HG02943 (cell line): Measurements from ENCODE around the gene PIEZO1.

Experiments
- ATAC-seq: cut with Tn5 transposase; IDR thresholded peaks from one replicate; pipeline ENCODE4 v1.9.1; 2021; ENCODE audit warnings: mild to moderate bottlenecking, low read depth, moderate library complexity; ENCODE audit not compliant: unreplicated experiment

The PIEZO1 gene

DNA sequence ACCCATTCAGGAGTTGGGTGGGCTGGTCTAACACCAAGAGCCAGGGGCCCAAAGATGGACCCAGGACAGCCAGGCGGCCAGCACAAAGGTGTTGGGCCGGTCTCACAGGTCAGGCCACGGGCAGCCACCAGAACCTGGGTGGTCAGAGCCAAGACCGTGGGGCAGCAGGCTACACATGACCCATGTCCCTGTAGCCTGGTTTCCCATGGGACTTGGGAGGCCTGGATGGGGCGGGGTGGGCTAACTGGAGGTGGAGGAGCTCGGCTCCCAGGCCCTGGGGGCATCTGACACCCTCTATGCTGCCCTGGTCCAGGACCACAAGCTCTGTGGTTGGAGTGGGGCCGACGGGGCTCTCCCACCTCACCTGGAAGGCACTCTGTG, 61.5 kb downstream of the PIEZO1 start:
- no peak for ATAC-seq

DNA sequence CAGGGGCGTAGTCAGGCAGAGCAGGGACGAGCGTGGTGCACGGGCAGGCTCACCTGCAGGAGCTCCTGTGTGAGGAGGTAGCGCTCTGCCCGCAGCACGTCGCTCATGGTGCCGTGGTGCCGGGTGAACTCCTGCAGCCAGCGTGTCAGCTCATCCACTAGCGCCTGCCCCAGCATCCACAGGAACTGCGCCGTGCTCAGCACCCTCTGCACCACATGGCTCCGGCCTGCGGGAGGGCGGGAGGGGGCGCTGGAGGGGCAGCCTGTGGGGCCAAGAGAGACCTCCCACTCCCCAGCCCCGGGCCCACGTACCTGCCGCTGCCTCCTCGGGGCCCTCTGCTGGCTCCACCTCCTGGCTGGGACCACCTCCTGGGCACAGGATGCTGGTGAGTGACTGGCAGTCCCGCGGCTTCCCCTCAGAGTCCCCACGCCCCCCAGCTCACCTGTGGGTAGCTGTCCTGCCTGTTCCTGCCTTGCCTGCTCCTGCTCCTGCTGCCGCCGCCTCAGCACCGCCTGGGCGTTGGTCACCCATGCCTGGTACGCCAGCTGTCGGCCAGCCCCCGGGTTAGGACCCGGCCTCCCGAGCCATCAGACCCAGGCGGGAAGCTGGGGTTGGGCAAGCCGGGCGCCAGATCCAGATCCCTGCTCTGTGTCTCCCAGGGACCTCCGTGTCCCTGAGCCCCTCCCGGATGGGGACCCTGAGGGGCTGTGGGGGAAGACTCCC, 62.1 kb downstream of the PIEZO1 start:
- no peak for ATAC-seq

DNA sequence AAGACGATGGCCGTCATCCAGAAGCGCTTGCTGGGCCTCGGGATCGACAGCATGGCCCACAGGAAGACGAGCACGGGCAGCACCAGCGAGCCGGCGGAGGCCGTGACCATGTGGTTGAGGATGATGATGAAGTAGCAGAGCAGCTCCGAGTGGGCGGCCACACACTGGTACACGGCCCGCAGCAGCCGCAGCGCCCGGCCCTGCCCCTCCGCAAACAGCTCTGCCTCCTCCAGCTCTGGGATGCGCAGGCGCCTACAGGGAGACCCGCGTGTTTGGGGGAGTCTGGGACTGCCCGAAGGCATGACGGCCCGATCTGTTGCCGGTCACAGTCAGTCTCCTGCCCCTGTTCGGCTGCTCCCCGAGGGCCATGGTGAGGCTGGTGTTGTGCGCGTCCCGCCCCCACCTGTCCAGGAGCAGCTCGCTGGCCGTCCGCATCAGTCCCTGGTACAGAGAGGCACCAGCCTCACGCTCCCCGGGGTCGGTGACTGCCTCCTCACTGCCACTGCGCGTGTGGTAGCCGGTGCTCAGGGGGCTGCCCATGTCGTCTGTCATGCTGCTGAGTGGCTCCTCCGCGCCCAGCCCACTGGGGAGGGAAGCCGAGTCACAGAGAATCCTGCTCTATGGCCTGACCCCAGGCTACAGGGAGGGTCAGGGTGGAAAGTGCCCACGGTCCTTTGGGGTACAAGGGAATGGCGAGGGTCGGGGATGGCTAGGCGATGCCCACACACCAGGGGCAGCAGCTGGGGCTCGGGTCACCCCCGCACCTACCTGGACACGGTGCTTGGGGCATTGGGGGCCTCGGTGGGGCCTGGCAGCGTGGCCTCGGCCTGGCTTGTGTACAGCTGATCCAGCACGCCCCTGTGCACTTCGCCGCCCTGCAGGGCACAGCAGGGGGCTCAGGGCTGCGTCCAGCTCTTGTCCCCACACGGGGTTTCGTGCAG, 62.9 kb downstream of the PIEZO1 start:
- no peak for ATAC-seq

DNA sequence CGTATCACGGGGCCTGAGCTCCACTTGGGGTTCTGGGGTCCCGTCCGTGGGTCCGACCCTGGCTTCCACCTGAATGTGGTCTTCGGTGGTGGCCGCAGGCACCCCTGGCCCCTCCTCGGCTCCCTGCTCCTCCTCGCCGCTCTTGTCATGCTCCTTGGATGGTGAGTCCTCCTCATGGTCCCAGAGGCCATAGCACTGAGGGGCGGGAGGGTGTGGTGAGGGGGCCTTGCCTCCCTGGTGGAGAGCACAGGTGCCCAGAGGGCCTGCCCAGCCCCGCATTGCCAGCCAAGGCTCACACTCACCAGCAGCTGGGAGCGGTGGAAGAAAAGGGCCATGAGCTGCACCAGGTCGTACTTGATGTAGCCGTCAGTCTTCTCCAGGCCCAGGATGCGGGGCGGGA, 63.8 kb downstream of the PIEZO1 start:
- no peak for ATAC-seq

DNA sequence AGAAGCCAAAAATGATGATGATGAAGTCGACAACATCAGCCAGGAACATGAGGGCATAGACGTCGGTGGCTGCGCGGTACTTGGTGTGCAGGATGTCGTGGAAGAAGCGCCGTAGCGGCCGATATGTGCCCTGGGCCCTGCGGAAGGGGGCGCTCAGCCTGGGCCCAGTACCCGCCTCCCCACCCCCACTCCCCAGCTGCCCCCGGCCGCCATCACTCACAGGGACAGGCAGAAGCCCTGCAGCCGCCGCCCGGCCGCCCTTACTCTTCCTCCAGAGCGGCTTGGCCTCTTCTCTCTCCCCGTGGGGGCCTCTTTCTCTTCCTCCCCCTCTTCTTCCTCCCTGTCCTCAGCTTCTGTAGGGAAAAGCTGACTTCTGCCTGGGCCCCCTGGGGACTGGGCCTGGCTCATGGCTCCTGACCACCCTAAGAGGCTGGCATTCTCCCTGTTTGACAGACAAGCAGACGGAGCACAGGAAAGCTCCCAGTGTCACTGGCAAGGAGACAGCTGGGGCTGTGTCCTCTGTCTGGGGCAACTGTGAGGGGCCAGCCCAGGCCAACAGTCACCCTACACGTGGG, 64.5 kb downstream of the PIEZO1 start:
- no peak for ATAC-seq

DNA sequence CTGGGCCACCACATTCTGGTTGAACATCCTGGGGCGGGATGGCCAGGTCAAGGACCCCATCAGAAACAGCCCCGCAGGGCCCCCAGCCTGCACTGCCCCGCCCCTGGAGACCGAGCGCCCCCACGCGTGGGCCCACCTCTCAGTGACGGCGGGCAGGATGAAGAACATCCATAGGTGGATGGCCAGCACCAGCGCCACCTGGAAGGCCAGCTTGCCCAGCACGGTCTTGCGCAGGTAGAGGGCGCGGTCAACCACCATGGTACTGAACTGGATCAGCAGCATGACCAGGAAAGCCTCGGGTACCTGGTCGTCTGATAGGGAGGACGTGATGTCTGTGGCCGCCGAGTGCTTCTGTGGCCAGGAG, 65.1 kb downstream of the PIEZO1 start:
- no peak for ATAC-seq

DNA sequence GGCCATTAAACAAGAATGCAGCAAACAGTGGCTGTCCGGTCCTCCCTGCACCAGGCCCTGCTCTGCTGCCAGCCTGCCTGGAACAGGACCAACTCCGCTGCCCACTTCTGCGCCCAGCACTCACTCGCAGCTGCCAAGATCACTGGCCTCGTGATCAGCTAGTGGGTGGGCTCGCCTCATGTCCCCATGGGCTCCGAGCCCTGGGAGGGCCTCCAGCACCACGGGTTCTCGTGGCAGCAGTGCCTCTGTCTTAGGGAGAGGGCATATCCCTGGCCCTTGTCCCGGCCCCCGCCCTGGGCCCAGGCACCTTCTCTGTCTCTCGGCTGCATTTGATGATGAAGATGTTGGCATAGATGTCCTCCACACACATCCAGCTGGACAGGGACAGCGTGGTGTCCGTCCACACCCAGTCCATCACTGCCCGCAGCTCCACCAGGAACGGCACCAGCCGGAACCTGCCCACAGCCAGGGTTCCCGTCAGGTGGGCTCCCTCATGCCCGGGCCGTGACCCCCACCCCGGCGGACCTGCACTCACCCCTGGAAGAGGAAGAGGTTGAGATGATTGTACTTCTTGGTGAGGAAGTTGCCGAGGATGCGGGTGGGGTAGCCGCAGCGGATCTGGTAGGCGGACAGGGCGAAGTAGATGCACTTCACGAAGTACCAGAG, 65.6 kb downstream of the PIEZO1 start:
- ATAC-seq: no peak

DNA sequence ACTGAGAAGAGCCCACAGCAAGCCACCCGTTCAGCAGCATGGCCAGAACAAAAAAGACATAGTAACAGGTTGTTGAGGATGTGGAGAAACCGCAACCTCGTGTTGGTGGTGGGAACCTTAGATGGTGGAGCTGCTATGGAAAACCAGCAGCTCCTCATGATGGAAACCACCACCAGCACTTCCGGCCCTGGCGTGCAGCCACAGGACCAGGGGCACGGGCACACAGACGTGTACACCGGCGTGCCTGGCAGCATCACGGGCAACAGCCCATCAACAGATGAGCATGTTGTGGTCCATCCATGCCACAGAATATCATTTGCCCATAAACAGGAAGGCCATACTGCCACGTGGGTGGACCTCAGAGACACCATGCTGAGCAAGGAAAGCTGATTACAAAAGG, 66.8 kb downstream of the PIEZO1 start:
- ATAC-seq: no peak

DNA sequence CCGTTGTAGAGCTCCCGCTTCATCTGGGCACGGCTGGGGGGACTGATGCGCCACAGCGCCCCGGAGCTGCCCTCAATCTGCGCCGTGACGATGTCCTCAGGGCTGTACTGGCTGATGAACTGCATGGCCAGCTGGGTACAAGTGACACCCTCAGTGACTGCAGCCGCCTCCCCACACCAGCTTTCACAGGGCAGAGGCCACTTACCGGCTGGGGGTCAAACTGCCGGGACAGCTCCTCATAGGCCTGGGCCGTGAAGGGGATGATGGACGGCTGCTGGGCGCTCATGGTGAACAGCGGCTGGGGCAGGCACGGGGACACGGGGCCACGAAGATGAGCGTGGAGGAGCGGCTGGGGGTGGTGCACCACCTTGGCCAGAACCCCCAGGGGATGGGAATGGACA, 68.4 kb downstream of the PIEZO1 start:
- no peak for ATAC-seq

DNA sequence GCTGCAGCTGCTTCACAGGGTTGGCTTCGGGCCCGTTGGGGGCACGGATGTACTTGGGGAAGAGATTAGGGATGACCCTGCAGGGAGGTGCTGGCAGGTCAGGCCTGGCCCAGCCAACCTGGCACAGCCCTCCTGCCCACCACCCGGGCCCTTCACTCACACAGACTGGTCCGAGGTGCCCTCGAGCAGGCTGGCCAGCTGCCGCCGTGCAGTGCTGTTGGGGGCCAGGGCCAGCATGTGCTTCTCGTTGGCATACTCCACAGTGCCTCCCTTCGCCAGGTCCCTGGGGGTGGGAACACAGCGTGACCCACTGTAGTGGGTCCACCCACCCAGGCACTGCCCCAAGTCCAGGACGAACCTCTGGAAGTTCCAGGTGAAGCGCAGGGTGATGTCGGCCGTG, 68.8 kb downstream of the PIEZO1 start:
- no peak for ATAC-seq

DNA sequence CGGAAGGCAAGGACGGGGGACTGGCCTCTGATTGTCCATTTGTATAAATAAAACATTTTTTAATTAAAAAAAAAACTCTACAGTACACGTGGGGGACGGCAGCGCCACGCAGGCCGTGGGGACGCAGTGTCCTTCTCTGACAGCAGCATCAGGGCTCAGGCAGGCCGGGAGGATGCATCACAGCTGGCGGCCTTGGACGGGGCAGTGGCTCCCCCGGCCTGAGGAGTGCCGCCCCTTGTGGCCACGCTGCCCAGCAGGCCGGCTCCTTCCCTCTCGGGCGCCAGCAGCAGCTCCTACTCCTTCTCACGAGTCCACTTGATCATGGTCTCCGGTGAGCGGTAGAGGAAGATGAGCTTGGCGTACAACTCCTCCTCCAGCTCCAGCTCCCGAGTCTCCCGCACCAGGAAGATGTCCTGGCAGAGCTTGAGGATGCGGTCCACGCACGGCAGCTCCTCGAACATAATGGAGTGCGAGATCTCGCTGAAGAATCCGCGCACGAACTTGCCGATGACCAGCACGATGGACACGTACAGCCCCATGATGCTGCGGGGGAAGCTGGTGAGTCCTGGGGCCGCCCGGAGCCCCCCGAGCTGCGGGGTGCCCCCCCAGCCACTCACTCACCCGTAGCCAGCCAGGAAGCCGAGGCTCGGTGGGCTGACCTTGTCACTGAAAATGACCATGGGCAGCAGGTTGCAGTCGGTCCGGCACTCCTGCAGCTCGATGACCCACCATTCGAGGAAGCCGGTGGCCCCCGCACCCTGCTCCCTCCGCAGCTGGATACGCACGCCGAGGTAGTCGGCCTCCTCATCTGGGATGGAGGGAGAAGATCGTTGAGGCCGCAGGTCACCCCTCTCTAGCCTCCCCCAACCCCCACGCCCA, 69.5 kb downstream of the PIEZO1 start:
- ATAC-seq: no peak

DNA sequence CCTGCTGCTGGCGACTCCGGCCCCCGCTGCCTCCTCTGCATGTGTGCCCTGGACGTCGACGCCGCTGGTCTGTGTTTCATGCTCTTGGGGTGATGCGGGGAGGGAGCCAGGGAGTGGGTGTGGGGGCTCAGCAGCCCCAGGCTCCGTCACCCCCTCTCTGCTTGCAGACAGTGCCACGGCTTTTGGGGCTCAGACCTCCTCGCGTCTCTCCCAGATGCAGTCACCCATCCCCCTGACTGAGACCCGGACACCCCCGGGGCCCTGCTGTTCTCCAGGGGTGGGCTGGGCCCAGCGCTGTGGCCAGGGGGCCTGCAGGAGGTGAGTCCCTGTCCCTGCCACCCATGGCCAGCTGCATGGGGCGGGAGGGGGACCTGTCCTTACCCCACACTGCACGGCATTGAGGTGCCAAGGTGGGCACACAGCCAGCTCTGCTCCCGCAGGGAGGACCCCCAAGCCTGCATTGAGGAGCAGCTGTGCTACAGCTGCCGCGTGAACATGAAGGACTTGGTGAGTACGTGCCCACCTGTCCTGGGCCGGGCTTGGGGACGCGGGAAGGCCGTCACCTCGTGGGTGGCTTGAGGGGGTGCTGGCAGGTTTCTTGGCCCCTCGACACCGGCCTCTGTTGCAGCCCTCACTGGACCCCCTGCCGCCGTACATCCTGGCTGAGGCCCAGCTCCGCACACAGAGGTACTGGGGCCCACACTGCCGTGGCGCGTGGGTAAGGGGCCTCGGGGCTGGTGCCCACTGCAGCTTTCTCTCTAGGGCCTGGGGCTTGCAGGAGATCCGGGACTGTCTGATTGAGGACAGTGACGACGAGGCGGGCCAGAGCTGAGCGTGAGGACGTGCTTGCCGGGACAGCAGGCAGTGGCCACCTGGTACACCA, 70.4 kb downstream of the PIEZO1 start:
- ATAC-seq: no peak

DNA sequence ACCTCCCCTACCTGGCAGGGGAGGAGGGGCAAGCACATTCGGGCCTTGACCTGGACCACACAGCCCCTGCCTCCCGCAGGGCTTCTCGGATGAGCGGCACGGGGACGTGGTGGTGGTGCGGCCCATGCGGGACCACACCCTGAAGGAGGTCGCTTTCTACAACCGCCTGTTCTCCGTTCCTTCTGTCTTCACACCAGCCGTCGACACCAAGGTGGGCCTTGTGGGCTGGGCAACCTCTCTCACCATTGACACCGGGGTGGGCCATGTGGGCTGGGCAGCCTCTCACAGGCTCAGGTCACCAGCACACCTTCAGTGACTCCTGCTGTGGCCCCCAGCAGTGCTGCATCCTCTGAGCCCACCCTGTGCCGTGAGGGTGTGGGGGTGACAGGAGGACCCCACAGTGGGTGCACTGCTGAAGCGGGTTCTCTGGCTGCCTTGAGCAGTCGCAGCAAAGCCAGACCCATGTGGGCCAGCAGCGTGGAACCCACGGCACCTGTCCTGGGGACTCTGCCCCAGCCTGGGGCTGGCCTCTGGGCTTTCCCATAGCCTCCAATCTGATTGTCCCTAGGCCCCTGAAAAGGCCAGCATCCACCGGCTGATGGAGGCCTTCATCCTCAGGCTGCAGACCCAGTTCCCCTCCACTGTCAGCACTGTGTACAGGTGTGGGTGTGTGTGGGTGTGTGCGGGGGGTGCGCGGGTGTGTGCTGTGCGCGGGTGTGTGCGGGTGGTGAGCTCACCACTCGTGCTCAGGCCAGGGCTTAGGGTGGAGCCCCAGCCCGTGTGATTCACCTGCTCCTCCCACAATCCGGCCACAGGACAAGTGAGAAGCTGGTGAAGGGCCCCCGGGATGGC, 71.2 kb downstream of the PIEZO1 start:
- ATAC-seq: no peak

DNA sequence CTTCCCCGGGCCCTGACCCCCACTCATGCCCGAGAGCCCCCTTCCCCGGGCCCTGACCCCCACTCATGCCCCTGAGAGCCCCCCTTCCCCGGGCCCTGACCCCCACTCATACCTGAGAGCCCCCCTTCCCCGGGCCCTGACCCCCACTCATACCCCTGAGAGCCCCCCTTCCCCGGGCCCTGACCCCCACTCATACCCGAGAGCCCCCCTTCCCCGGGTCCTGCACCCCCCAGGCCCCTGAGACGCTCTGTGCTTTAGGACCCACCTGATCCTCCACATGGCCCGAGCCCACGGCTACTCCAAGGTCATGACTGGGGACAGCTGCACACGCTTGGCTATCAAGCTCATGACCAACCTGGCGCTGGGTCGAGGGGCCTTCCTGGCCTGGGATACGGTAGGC, 72.0 kb downstream of the PIEZO1 start:
- ATAC-seq: no peak

DNA sequence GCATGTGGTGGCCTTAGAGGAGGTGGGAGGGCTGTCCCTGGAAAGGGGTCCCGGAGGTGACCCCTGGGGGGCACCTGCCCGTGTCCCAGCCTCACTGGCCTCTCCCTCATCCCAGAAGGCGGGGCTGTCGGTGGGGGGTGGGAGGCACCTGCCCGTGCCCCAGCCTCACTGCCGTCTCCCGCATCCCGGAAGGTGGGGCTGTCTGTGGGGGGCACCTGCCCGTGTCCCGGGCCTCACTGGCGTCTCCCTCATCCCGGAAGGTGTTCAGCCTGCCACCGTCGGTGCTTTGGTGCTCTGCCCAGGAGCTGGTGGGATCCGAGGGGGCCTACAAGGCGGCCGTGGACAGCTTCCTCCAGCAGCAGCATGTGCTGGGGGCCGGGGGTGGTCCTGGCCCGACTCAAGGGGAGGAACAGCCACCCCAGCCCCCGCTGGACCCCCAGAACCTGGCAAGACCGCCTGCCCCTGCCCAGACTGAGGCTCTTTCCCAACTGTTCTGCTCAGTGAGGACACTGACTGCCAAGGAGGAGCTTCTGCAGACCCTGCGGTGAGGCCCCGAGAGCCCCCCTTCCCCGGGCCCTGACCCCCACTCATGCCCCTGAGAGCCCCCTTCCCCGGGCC, 72.5 kb downstream of the PIEZO1 start:
- no peak for ATAC-seq

DNA sequence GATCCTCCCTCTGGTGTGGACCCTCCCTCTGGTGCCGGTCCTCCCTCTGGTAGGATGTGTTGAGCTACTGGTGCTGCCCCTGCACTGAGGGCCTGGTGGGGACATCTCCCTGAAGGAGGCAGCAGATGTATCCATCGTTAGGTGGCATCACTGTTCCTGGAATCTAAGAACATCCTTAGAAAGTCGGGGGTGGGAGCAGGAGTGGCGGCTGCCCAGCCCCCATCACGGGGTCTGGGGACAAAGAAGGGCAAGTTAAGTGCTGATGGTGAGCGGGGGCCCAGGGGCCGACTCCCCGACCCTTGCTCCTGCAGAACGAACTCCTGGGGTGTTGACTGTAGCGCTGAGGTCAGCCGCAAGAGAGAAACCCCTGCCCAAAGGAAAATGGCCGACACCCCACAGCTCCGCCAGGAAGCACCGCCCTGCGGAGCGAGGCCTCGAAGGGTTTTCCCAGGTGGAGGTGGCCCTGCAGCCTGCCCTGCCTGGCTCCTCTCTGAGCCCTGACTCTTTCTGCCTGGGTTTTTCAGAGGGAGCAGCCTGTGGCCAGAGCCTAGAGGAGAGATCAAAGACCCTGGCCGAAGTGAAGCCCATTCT, 73.2 kb downstream of the PIEZO1 start:
- no peak for ATAC-seq

DNA sequence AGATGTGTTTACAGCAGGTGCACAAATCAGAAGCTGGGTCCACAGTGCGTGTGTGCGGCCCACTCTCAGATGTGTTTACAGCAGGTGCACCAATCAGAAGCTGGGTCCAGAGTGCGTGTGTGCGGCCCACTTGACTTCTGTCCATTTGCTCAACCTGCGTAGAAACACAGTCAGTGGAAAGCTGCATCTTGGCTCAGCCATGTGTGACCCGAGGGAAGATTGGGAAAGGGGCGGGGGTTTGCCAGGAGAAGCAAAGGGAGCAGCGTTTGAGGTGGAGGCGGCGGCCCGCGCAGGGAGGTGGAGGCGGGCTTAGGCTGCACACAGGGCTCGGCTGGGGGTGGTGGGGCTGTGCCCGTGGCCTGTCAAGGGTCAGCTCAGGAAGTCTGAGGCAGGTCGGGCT, 74.5 kb downstream of the PIEZO1 start:
- no peak for ATAC-seq
